Small intestine (tissue), 7 donors: Measurements from ENCODE around the gene CD244. TPM values are rescaled to one million over a fixed set of nuclear protein-coding genes. Genes with fewer than 3 reads are reported as not detected.

ENCODE experiments used
- DNase-seq, 2 donors: peaks; one replicate each; pipeline versions ENCODE4 v3.0.0 to v3.0.0-alpha.2; 2013
- FAIRE-seq: peaks from 2 replicates; lab custom pipeline; 2012; peaks lifted over from hg19 to GRCh38; lab: Jason Lieb, UNC
- H3K27ac ChIP-seq, 3 donors: one replicate each; pipeline ENCODE4 v1.5.1; 2013; ENCODE audit warnings: low read length in 2 of 3, mild to moderate bottlenecking in 2 of 3, control low read depth in 1 of 3, inconsistent platforms in 1 of 3, low read depth in 1 of 3, moderate library complexity in 1 of 3
- H3K27me3 ChIP-seq, 3 donors: one replicate each; pipeline ENCODE4 v1.6.1; 2013; ENCODE audit warnings: low read length in 3 of 3, inconsistent platforms in 1 of 3; ENCODE audit not compliant: control insufficient read depth in 3 of 3, insufficient read depth in 3 of 3
- H3K36me3 ChIP-seq, 3 donors: one replicate each; pipeline ENCODE4 v1.6.1; 2013; ENCODE audit warnings: low read length in 3 of 3, inconsistent platforms in 1 of 3, low read depth in 1 of 3, mild to moderate bottlenecking in 1 of 3, moderate library complexity in 1 of 3; ENCODE audit not compliant: control insufficient read depth in 3 of 3, insufficient read depth in 2 of 3
- H3K4me1 ChIP-seq, 3 donors: one replicate each; pipeline ENCODE4 v1.6.1; 2013; ENCODE audit warnings: low read length in 2 of 3, inconsistent platforms in 1 of 3, low read depth in 1 of 3, mild to moderate bottlenecking in 1 of 3, moderate library complexity in 1 of 3; ENCODE audit not compliant: control insufficient read depth in 3 of 3, insufficient read depth in 2 of 3
- H3K4me3 ChIP-seq, 3 donors: one replicate each; pipeline ENCODE4 v1.5.1; 2013; ENCODE audit warnings: low read length in 3 of 3, control low read depth in 1 of 3, inconsistent platforms in 1 of 3, low read depth in 1 of 3, mild to moderate bottlenecking in 1 of 3, moderate library complexity in 1 of 3
- H3K9me3 ChIP-seq, 2 donors: one replicate each; pipeline ENCODE4 v1.6.1; 2013; ENCODE audit warnings: low read depth in 1 of 2, low read length in 1 of 2; ENCODE audit not compliant: control insufficient read depth in 2 of 2, insufficient read depth in 1 of 2
- WGBS, 3 donors: extraction: QIAGEN DNeasy Blood & Tissue Kit; methylation state at CpG; one replicate each; pipeline ENCODE4 v1.1.7; 2013; 5-methylcytosine and 5-hydroxymethylcytosine counted together
- polyA plus RNA-seq, 4 donors: library from polyadenylated mRNA; stranded (reverse) in 3 of 4; unstranded in 1 of 4; fragments of 200-250 nt in 3 of 4; fragments of 120-200 nt in 1 of 4; gene quantifications; one replicate each; pipeline versions ENCODE4 v1.2.1 to v1.2.3, GENCODE V29; 2013
- donor health status: healthy with polysubstance abuse.
- donor health status: control.
- donor health status: control.
- donor health status: Bipolar disorder and iron deficiency.
- donor health status: healthy.

The CD244 gene
- polyA plus RNA-seq, 4 donors = 0.39 to 3.2 (median 1.1) TPM

DNA sequence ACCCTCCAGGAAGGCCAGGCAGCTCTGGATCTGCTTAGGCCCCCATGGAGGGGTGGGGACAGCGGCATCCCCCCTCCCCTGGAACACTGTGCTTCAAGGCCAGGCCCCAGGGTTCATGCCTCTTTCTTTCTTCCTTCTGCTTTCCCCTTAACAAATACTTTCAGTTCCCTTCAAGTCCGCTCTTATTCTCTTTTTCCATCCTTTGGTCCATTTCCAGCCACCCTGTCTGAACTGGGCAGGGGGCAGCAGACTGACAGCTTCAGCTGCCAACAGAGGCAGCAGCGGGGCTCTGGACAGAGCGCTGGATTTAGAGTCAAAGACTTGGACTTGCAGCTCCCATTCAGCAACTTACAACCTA is 1.1 kb upstream of the CD244 start:
- Histone ChIP-seq H3K4me3 (no peak overlapping the region), H3K9me3 (peaks cover 0 to under 1% of the 10 kb centered on the region in 2 donors), H3K27ac (no peak overlapping the region), H3K36me3 (no peaks in the 10 kb centered on the region), H3K4me1 (peaks cover 4 to 22% (median 9%) of the 10 kb centered on the region in 3 donors), H3K27me3 (no peaks in the 10 kb centered on the region)
- WGBS, 3 donors = 86 to 96% (median 87%) methylated on average over 4 of the region's 4 CpGs
- DNase-seq (no peak), FAIRE-seq (no peak)

DNA sequence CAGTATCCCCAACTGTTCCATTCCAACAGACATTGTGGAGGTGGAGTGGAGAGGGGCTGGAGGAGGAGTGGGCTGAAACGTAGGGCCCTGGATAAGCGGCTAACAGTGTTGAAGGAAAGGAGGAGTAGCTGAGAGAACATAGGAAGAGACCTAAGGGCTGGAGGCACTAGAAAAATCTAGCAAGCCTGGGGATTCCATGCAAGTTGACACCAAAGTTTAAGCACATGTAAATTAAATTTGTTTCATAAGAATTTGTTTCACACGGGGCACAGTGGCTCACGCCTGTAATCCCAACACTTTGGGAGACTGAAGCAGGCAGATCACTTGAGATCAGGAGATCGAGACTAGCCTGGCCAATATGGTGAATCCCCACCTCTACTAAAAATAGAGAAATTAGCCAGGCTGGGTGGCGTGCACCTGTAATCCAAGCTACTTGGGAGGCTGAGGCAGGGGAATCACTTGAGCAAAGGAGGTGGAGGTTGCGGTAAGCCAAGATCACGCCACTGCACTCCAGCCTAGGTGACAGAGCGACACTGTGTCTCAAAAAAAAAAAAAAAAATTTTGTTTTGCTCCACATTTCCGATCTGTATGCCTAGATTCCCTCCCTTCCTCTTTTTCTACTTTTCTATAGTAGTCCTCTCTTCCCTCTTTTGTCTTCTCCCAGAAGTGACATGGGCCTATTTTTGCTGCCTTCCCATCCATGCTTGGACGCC is 530 bp upstream of the CD244 start:
- Histone ChIP-seq H3K4me3 (no peak overlapping the region), H3K27ac (peak overlapping the region in 1 of 3 donors; percentile 32), H3K36me3 (no peaks in the 10 kb centered on the region), H3K9me3 (peaks cover 0 to 6% of the 10 kb centered on the region in 2 donors), H3K4me1 (peaks cover 4 to 24% (median 12%) of the 10 kb centered on the region in 3 donors), H3K27me3 (no peaks in the 10 kb centered on the region)
- FAIRE-seq (no peak), DNase-seq (no peak)
- WGBS, 3 donors = 86 to 94% (median 86%) methylated on average over 11 of the region's 11 CpGs

- Histone ChIP-seq H3K4me3 (peak overlapping the region in 1 of 3 donors; percentile 39), H3K36me3 (no peaks in the 10 kb centered on the region), H3K9me3 (peaks cover 0 to 7% of the 10 kb centered on the region in 2 donors), H3K4me1 (peaks cover 0 to 21% (median 10%) of the 10 kb centered on the region in 3 donors), H3K27ac (no peak overlapping the region), H3K27me3 (no peaks in the 10 kb centered on the region)
- FAIRE-seq = no peak
- DNase-seq = no peak
- WGBS, 3 donors = 66 to 83% (median 69%) methylated on average over 5 of the region's 5 CpGs
These were observed 1.7 kb downstream of the CD244 start for GRCh38 chr1:160860840-160861505.

GRCh38 chr1:160859166-160859565 is 3.5 kb downstream of the CD244 start:
- WGBS, 3 donors = 87 to 97% (median 87%) methylated on average over 5 of the region's 5 CpGs
- DNase-seq = no peak
- no peaks in the 10 kb centered on the region for H3K27me3 ChIP-seq
- no peak for FAIRE-seq
- no peaks in the 10 kb centered on the region for H3K36me3 ChIP-seq
- peaks cover 0 to 7% of the 10 kb centered on the region in 2 donors for H3K9me3 ChIP-seq
- H3K4me1 ChIP-seq = peaks cover 0 to 10% (median 7%) of the 10 kb centered on the region in 3 donors
- no peak overlapping the region for H3K27ac ChIP-seq
- no peak overlapping the region for H3K4me3 ChIP-seq

DNA sequence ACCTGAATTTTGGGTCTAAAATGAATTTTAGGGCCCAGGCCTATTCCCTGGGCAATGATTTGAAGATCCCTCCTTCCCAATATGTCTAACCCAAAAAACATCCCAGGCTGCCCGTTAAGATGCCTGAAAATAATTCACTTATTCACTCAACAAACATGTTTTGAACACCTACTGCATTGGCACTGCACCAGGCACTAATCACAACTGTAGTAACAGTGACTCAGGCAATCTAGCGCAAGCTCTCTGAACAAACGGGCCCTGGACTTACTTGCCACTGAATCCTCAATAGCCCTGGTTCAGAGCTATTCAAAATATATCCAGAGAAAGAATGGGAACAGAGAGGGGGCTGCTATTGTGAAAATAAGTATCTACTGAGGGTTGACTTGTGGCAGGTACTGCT is 4.2 kb downstream of the CD244 start:
- no peak for FAIRE-seq
- H3K27ac ChIP-seq = peak overlapping the region in 1 of 3 donors; percentile 14
- peaks cover 0 to 10% (median 7%) of the 10 kb centered on the region in 3 donors for H3K4me1 ChIP-seq
- H3K36me3 ChIP-seq = no peaks in the 10 kb centered on the region
- no peaks in the 10 kb centered on the region for H3K27me3 ChIP-seq
- 49 to 72% (median 50%) methylated on average over 3 of the region's 3 CpGs for WGBS, 3 donors
- peak in 1 of 2 donors; percentile 58 for DNase-seq
- peaks cover 0 to 7% of the 10 kb centered on the region in 2 donors for H3K9me3 ChIP-seq
- no peak overlapping the region for H3K4me3 ChIP-seq

DNA sequence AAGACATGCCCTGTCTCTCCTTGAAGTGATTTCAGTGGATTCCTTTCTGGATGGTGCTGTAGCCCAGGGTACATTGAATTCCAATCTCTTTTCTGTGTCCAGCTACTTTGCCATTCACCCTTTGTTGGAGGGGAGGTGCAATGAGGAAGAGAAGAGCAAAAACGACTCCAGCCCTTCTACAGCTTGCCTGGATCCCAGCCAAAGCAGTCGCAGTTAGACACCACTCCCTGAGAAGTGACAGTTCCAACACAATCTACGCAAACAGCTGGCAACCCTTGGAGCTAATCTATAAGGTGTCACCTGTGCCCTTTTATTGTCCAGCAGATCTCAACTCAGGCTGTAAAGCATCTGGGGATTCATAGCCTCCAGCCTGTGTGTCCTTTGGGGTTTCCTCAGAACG is 4.6 kb downstream of the CD244 start:
- peak; percentile 80 to 98 for DNase-seq
- peaks cover 0 to 7% of the 10 kb centered on the region in 2 donors for H3K9me3 ChIP-seq
- no peak overlapping the region for H3K4me3 ChIP-seq
- H3K4me1 ChIP-seq = peaks cover 0 to 10% (median 7%) of the 10 kb centered on the region in 3 donors
- no peaks in the 10 kb centered on the region for H3K27me3 ChIP-seq
- no peak for FAIRE-seq
- WGBS, 3 donors = 25 to 34% (median 33%) methylated on average over 4 of the region's 4 CpGs
- H3K27ac ChIP-seq = no peak overlapping the region
- no peaks in the 10 kb centered on the region for H3K36me3 ChIP-seq

- H3K9me3 ChIP-seq = peaks cover 0 to 7% of the 10 kb centered on the region in 2 donors
- H3K27ac ChIP-seq = peak overlapping the region in 1 of 3 donors; percentile 47
- DNase-seq = peak in 1 of 2 donors; percentile 39
- H3K27me3 ChIP-seq = no peaks in the 10 kb centered on the region
- no peaks in the 10 kb centered on the region for H3K36me3 ChIP-seq
- H3K4me3 ChIP-seq = no peak overlapping the region
- FAIRE-seq = no peak
- WGBS, 3 donors = 58 to 69% (median 67%) methylated on average over 9 of the region's 9 CpGs
- peaks cover 0 to 12% (median 7%) of the 10 kb centered on the region in 3 donors for H3K4me1 ChIP-seq
These were observed 7.3 kb downstream of the CD244 start for GRCh38 chr1:160855181-160855981.

DNA sequence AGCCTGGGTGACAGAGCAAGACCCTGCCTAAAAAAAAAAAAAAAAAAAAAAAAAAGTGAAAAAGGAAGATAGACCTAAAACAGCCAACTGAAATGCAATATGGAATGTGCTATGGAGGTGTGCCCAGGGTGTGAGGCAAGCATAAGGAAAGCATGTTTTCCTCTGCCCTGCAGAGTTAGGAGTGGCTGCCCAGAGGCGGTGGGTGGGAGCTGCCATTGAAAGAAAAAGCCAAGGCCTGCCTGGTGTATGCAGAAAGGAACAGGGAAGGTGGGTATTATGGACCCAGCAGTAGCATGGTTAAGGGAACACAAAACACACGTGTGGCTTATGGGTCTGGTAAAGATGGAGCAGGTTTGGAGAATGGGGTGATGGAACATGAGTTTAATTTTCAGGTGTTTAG is 8.9 kb downstream of the CD244 start:
- Histone ChIP-seq H3K36me3 (no peaks in the 10 kb centered on the region), H3K9me3 (peaks cover 0 to 6% of the 10 kb centered on the region in 2 donors), H3K4me3 (no peak overlapping the region), H3K4me1 (peaks cover 0 to 12% (median 3%) of the 10 kb centered on the region in 3 donors), H3K27ac (no peak overlapping the region), H3K27me3 (no peaks in the 10 kb centered on the region)
- FAIRE-seq (no peak), DNase-seq (no peak)
- WGBS, 3 donors = 86 to 94% (median 92%) methylated on average over 2 of the region's 2 CpGs
